ENCODE results near the gene NBPF6.
A peak's percentile ranks its signal among the peaks of the same experiment; 100 is the strongest.
"Not testable (repeated sequence)": the region's sequence is repeated elsewhere in the genome, so short reads cannot be mapped to it uniquely, and the experiment has no call there.

The NBPF6 gene

DNA sequence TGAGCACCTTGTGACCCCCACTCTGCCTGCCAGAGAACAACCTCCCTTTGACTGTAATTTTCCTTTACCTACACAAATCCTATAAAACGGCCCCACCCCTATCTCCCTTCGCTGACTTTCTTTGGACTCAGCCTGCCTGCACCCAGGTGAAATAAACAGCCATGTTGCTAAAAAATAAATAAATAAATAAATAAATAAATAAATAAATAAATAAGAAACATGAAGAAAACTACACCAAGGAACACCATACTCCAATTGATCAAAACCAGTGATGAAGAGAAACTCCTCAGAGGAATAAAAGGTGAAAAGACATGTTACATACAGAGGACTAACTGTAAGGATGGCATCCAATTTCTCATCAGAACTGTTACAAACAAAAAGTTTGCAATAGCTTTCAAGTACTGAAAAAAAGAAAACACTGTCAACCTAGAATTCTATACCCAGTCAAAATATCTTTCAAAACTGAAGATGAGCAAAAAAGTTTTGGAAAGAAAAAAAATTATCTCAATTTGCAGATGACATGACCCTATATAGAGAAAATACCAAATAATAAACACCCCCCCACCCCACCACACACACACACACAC, 28.4 kb downstream of the NBPF6 start:
- TF ChIP-seq, protein P1, sequence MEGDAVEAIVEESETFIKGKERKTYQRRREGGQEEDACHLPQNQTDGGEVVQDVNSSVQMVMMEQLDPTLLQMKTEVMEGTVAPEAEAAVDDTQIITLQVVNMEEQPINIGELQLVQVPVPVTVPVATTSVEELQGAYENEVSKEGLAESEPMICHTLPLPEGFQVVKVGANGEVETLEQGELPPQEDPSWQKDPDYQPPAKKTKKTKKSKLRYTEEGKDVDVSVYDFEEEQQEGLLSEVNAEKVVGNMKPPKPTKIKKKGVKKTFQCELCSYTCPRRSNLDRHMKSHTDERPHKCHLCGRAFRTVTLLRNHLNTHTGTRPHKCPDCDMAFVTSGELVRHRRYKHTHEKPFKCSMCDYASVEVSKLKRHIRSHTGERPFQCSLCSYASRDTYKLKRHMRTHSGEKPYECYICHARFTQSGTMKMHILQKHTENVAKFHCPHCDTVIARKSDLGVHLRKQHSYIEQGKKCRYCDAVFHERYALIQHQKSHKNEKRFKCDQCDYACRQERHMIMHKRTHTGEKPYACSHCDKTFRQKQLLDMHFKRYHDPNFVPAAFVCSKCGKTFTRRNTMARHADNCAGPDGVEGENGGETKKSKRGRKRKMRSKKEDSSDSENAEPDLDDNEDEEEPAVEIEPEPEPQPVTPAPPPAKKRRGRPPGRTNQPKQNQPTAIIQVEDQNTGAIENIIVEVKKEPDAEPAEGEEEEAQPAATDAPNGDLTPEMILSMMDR (conservative IDR thresholded peaks at IDR 0.05; ENCODE audit: low read depth, low read length) = no peak
- no peak for DNase-seq (ENCODE audit: low read depth)
- H3K4me3 ChIP-seq (ENCODE audit: low read length) = no peak overlapping the region

DNA sequence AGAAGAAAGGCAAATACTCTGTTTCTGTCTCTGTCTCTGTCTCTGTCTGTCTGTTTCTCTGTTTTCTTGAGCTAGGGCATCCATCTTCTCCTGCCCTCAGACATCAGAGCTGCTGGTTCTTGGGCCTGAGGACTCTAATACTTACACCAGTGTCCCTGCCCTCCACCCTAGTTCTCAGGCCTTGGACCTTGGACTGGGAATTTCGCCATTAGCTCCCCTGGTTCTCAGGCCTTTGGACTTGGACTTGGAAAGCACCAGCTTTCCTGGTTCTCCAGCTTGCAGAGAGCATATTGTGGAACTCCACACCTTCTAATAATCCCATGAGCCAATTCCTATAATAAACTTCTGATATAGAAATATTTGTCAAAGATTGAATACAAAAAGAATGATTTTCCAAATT, 32.6 kb downstream of the NBPF6 start:
- TF ChIP-seq, protein P1 (conservative IDR thresholded peaks at IDR 0.05; ENCODE audit: low read depth, low read length) = no peak
- no peak for DNase-seq (ENCODE audit: low read depth)
- H3K4me3 ChIP-seq (ENCODE audit: low read length) = no peak overlapping the region

DNA sequence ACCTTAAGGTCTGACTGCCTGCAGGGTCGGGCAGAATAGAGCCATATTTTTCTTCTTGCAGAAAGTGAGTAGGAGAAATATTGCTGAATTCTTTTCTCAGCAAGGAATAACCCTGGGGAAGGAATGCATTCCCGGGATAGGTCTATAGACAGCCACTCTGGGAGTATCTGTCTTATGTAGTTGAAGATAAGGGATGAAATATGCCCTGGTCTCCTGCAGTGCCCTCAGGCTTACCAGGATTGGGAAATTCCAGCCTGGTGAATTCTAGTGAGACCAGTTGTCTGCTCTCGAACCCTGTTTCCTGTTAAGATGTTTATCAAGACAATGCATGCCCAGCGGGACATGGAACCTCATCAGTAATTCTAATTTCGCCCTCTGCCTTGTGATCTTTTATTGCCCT, 35.8 kb downstream of the NBPF6 start:
- not testable (repeated sequence) for DNase-seq (ENCODE audit: low read depth)

DNA sequence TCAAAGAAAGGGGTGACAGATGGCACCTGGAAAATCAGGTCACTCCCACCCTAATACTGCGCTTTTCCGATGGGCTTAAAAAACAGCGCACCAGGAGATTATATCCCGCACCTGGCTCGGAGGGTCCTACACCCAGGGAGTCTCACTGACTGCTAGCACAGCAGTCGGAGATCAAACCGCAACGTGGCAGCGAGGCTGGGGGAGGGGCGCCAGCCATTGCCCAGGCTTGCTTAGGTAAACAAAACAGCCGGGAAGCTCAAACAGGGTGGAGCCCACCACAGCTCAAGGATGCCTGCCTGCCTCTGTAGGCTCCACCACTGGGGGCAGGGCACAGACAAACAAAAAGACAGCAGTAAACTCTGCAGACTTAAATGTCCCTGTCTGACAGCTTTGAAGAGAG, 36.6 kb downstream of the NBPF6 start:
- DNase-seq (ENCODE audit: low read depth) = not testable (repeated sequence)

More for the DNA sequence above, 35.8 kb downstream of the NBPF6 start:
- H3K4me3 ChIP-seq (ENCODE audit: low read length) = not testable (repeated sequence)

DNA sequence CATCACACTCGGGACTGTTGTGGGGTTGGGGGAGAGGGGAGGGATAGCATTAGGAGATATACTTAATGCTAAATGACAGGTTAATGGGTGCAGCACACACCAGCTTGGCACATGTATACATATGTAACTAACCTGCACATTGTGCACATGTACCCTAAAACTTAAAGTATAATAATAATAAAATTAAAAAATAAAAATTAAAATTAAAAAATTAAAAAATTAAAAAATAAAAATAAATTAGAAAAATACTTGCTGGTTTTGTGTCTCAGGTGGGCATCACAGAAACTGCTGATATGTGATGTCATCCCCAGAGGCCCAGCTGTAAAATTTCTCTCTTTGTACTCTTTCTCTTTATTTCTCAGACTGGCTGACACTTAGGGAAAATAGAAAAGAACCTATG, 44.9 kb downstream of the NBPF6 start:
- not testable (repeated sequence) for DNase-seq (ENCODE audit: low read depth); H3K4me3 ChIP-seq (ENCODE audit: low read length)

More for the DNA sequence above, 36.6 kb downstream of the NBPF6 start:
- H3K4me3 ChIP-seq (ENCODE audit: low read length) = not testable (repeated sequence)

DNA sequence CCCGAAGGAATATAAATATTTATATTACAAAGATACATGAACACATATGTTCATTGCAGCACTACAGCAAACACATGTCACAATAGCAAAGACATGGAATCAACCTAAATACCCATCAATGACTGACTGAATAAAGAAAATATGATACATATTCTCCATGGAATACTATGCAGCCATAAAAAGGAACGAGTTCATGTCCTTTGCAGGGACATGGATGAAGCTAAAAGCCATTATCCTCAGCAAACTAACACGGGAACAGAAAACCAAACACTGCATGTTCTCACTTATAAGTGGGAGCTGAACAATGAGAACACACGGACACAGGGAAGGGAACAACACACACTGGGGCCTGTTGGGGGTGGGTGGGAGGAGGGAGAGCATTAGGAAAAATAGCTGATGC, 46.7 kb downstream of the NBPF6 start:
- not testable (repeated sequence) for DNase-seq (ENCODE audit: low read depth); H3K4me3 ChIP-seq (ENCODE audit: low read length)

DNA sequence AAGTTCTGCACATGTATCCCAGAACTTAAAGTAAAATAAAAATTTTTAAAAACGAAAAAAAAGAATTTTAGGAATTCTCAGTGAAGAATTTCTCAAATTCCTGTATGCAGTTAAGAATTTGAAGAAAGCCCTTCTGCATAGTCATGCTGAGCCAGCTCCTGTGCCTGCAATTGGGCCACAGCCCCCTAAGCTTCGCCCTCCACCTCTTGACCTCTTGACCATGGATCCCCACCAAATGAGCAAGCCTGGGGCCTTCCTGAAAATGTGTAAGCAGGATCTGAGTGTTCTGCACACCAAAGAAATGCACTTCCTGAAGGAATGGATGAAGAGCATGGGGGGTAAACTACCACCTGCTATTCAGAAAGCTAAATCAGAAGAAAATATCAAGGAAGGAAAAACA, 52.0 kb downstream of the NBPF6 start:
- TF ChIP-seq, protein P1 (conservative IDR thresholded peaks at IDR 0.05; ENCODE audit: low read depth, low read length) = no peak
- DNase-seq (ENCODE audit: low read depth) = no peak
- H3K4me3 ChIP-seq (ENCODE audit: low read length) = no peak overlapping the region

DNA sequence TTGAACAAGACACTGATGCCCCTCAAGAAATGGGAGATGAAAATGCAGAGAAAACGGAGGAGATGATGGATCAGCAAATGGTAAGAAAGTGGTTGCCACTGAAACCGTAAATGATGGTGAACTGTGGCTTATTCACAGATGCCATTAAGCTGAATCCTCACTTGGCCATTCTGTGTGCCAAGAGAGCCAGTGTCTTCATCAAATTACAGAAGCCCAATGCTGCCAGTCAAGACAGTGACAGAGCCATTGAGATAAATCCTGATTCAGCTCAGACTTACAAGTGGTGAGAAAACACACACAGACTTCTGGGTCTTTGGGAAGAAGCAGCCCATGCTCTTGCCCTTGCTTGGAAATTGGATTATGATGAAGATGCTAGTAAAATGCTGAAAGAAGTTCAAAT, 52.5 kb downstream of the NBPF6 start:
- TF ChIP-seq, protein P1 (conservative IDR thresholded peaks at IDR 0.05; ENCODE audit: low read depth, low read length) = no peak
- H3K4me3 ChIP-seq (ENCODE audit: low read length) = no peak overlapping the region
- no peak for DNase-seq (ENCODE audit: low read depth)

DNA sequence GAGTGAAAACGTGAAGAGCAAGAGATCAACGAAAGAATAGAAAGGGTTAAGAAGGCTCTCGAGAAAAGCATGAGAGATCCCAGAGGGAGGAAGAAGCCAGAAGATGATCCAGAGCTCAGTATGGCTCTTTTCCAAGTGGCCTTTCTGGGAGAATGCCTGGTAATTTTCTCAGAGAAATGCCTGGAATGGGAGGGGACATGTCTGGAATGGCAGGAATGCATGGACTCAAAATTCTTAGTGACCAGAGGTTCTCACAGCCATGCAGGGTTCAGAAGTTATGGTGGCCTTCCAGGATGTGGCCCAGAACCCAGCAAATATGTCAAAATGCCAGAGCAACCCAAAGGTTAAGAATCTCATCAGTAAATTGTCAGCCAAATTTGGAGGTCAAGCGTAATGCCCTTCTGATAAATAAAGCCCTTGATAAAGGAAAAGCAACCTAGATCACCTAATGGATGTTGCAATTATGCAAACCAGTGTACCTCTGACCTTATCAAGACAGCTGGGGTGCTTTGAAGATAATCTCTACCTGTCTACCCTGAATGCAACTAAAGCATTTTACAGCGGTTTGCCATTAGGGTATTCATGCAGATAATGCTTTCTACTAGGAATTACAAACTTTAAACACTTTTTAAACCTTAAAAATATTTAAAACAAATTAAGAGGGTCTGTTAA, 53.1 kb downstream of the NBPF6 start:
- no peak overlapping the region for H3K4me3 ChIP-seq (ENCODE audit: low read length)
- TF ChIP-seq, protein P1 (conservative IDR thresholded peaks at IDR 0.05; ENCODE audit: low read depth, low read length) = no peak
- DNase-seq (ENCODE audit: low read depth) = peak; percentile 62

Measured in retinal pigment epithelial cell (primary cell).